Chondrocyte (in vitro differentiated cells): ENCODE data around the gene PFDN1. TPM values are rescaled to one million over a fixed set of nuclear protein-coding genes. Genes with fewer than 3 reads are reported as not detected.

ENCODE experiments used
- DNase-seq: peaks from one replicate; pipeline ENCODE4 v3.0.0; 2021; ENCODE audit warnings: mixed read lengths, low spot score
- H3K27ac Mint-ChIP-seq: one replicate; pipeline ENCODE4 v1.8.0; 2021; ENCODE audit warnings: mild to moderate bottlenecking, moderate library complexity, mixed read lengths; ENCODE audit not compliant: unreplicated experiment
- H3K27me3 Mint-ChIP-seq: 2 replicates; pipeline ENCODE4 v1.8.0; 2021; ENCODE audit warnings: low read depth, mixed read lengths
- H3K36me3 Mint-ChIP-seq: 2 replicates; pipeline ENCODE4 v1.8.0; 2021; ENCODE audit warnings: low read depth, mixed read lengths
- H3K4me1 Mint-ChIP-seq: 2 replicates; pipeline ENCODE4 v1.8.0; 2021; ENCODE audit warnings: low read depth, mild to moderate bottlenecking, mixed read lengths
- H3K4me3 Mint-ChIP-seq: one replicate; pipeline ENCODE4 v1.8.0; 2021; ENCODE audit warnings: mild to moderate bottlenecking, moderate library complexity, mixed read lengths; ENCODE audit not compliant: unreplicated experiment
- H3K9me3 Mint-ChIP-seq: 2 replicates; pipeline ENCODE4 v1.8.0; 2021; ENCODE audit warnings: low read depth, mixed read lengths
- CTCF ChIP-seq: fragments of 200-600 bp; sonication (generic); IDR thresholded peaks from 2 replicates; pipeline ENCODE4 v1.5.0; 2021; ENCODE audit warnings: antibody characterized with exemption, mild to moderate bottlenecking, moderate library complexity
- total RNA-seq: library from RNA; stranded (reverse); gene quantifications from 3 replicates; pipeline ENCODE4 v1.2.1, GENCODE V29; 2021

Gene PFDN1
- total RNA-seq, 1 donor from 2014 or later: 44.5 TPM

- H3K4me1 Mint-ChIP-seq: no peaks in the 10 kb centered on the region
- H3K4me3 Mint-ChIP-seq: no peak overlapping the region
- TF ChIP-seq CTCF: no peak
- H3K27me3 Mint-ChIP-seq: no peaks in the 10 kb centered on the region
- no peak overlapping the region for H3K27ac Mint-ChIP-seq
- no peaks in the 10 kb centered on the region for H3K9me3 Mint-ChIP-seq
- H3K36me3 Mint-ChIP-seq: peaks cover 20% of the 10 kb centered on the region
- no peak for DNase-seq
Observed at GRCh38 chr5:140197023-140197422, 105.9 kb downstream of the PFDN1 start.

DNA sequence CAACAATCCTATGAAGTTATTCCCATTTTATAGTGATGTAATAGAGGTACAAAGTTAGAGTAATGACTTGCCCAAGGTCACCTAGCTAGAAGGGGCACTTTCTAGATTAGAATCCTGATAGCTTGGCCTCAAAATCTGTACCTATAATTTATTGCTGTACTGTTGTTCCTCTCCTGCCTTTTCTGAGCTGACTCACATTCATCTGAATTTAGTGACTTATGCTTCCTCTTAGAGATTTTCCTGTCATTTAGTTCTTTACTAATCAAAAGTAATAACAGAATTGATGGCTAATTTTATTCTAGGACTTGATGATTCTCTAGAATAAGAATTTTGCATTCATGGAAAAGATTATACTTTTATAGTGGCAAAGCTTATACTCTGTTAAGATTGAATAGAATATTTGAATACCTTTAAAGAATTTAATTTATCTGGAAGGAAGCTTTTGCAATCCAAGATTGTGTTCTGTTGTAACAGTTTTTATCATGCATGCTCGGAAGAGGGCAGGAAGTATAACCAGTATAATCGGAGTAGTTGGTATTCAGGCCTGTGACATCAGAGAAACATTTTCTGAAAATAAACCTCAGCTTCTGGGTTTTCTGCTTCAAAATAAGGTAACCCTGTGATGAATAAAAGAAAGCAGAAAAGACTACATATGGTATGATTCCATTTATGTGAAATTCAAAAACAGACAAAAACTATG, 106.6 kb downstream of the PFDN1 start:
- Mint-ChIP-seq H3K4me1 (peaks cover 3% of the 10 kb centered on the region), H3K4me3 (no peak overlapping the region), H3K36me3 (peaks cover 18% of the 10 kb centered on the region), H3K9me3 (no peaks in the 10 kb centered on the region), H3K27me3 (no peaks in the 10 kb centered on the region), H3K27ac (no peak overlapping the region)
- no peak for TF ChIP-seq CTCF
- DNase-seq: no peak

Other genes starting within 250 kb of the PFDN1 start
- 13.3 to 18.1 TPM (median 16.7 TPM) in 3 replicates for gene PURA, start 189.0 kb downstream of the PFDN1 start, total RNA-seq
- 5.9 to 7.5 TPM (median 6.9 TPM) in 3 replicates for gene IGIP, start 177.2 kb downstream of the PFDN1 start, total RNA-seq
- 11.4 to 24.9 TPM (median 23.3 TPM) in 3 replicates for gene CYSTM1, start 127.9 kb downstream of the PFDN1 start, total RNA-seq
- gene HBEGF, start 43.5 kb upstream of the PFDN1 start, total RNA-seq: 2.8 to 8.0 TPM (median 7.2 TPM) in 3 replicates
- gene SLC4A9, start 57.1 kb upstream of the PFDN1 start, total RNA-seq: not detected in 3 replicates
- 61.4 to 79.8 TPM (median 67.7 TPM) in 3 replicates for gene ANKHD1, start 98.7 kb upstream of the PFDN1 start, total RNA-seq
- gene EIF4EBP3, start 244.6 kb upstream of the PFDN1 start, total RNA-seq: 5.6 to 6.2 TPM (median 6.0 TPM) in 3 replicates